ENCODE data around the gene UNCX. TPM values are rescaled to one million over a fixed set of nuclear protein-coding genes. Genes with fewer than 3 reads are reported as not detected.

The UNCX gene
- total RNA-seq, 1 experiment from 2014 or later = not detected

DNA sequence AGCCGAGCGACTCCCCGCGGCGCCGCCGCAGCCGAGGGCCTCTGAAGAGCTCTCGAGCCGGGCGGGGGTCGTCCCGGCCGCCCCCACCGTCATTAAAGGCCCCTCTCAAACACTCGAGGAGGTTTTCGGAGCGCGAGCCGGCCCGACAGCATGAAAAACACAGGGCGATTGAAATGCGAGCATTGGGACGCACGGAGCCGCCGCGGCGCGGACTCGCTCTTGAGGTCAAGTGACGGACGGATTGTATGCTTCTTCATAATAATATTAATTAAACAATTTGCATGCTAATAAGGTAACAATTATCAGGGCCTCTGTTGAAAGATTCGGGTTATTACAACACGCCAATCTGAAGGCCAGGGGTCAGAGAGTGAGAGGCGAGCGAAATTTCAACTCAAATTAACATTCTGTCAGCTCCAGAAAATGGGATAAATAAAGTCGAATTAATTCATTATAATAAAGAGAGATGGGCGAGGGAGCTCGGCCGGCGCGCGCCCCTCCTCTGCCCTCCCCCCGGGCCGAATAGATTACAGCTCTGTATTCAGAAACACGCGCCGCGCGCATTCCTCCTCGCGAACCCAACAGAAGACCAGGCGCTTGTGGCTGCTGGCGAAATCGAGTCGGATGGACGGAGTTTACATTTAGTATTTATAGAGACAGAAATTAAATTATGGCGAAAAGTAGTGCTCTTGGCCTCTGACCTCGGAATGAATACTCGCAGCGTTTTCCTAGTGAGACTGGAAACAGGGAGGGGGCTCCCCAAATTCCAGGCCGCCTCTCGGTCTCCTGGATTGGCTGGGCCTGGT, 2.1 kb upstream of the UNCX start:
- POLR2A ChIA-PET = no interaction called here
- Histone ChIP-seq H3K9me3 (ENCODE audit: control insufficient read depth in 1 of 2, insufficient read depth in 1 of 2, low read depth in 1 of 2, low read length in 2 of 2) (no peaks in the 10 kb centered on the region), H3K27me3 (ENCODE audit: insufficient read depth, low read length) (no peaks in the 10 kb centered on the region), H3K4me1 (ENCODE audit: control insufficient read depth in 1 of 2, insufficient read depth in 2 of 2, low read length in 2 of 2) (no peaks in the 10 kb centered on the region), H3K36me3 (ENCODE audit: control insufficient read depth in 1 of 2, insufficient read depth in 2 of 2, low read length in 2 of 2) (no peaks in the 10 kb centered on the region), H3K27ac (ENCODE audit: low read depth, low read length) (no peak overlapping the region), H3K79me2 (ENCODE audit: insufficient read depth, low read length) (no peaks in the 10 kb centered on the region), H3K4me2 (ENCODE audit: low read length) (no peak overlapping the region), H3K4me3 (replicated peaks in 1 of 2; ENCODE audit: low read depth in 1 of 2, low read length in 2 of 2) (no peak overlapping the region), H2AFZ (ENCODE audit: low read depth, low read length, poor library complexity, severe bottlenecking) (no peak overlapping the region), H3K9ac (ENCODE audit: low read length) (no peak overlapping the region), H4K20me1 (ENCODE audit: insufficient read depth) (no peaks in the 10 kb centered on the region), H3K9me2 (ENCODE audit: insufficient read depth) (no peaks in the 10 kb centered on the region)
- no TSS peak for BruUV-seq (replicated peaks)
- RAD21 ChIA-PET (ENCODE audit: low non-redundant PET in 1 of 2, low total read pairs in 2 of 2, uncharacterized antibody in 2 of 2, unreplicated experiment in 2 of 2) = no interaction called here
- TF ChIP-seq CEBPB (IDR thresholded peaks at IDR 0.05; ENCODE audit: low read depth) (no peak), EZH2 (IDR thresholded peaks at IDR 0.05) (no peak), SP1 (IDR thresholded peaks at IDR 0.05; ENCODE audit: low read depth) (no peak), TCF7L2 (IDR thresholded peaks at IDR 0.05; ENCODE audit: borderline replicate concordance, extremely low read depth, insufficient read depth, insufficient read length) (no peak), EZH2phosphoT487 (IDR thresholded peaks at IDR 0.05; ENCODE audit: borderline replicate concordance) (no peak), CBX3 (IDR thresholded peaks at IDR 0.05; ENCODE audit: low read depth) (no peak), ELF1 (IDR thresholded peaks at IDR 0.05; ENCODE audit: borderline replicate concordance, low read depth) (no peak), RAD21 (IDR thresholded peaks at IDR 0.05; ENCODE audit: low read depth) (no peak), YY1 (IDR thresholded peaks at IDR 0.05; ENCODE audit: extremely low read depth, insufficient replicate concordance, low read depth, low read length) (no peak)
- TF ChIP-seq, protein P1, sequence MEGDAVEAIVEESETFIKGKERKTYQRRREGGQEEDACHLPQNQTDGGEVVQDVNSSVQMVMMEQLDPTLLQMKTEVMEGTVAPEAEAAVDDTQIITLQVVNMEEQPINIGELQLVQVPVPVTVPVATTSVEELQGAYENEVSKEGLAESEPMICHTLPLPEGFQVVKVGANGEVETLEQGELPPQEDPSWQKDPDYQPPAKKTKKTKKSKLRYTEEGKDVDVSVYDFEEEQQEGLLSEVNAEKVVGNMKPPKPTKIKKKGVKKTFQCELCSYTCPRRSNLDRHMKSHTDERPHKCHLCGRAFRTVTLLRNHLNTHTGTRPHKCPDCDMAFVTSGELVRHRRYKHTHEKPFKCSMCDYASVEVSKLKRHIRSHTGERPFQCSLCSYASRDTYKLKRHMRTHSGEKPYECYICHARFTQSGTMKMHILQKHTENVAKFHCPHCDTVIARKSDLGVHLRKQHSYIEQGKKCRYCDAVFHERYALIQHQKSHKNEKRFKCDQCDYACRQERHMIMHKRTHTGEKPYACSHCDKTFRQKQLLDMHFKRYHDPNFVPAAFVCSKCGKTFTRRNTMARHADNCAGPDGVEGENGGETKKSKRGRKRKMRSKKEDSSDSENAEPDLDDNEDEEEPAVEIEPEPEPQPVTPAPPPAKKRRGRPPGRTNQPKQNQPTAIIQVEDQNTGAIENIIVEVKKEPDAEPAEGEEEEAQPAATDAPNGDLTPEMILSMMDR (IDR thresholded peaks at IDR 0.05 in 2 of 3, conservative IDR thresholded peaks at IDR 0.05 in 1 of 3; ENCODE audit: borderline replicate concordance in 1 of 3, insufficient read depth in 1 of 3, low read depth in 2 of 3, low read length in 2 of 3) = no peak
- TF ChIP-seq, protein P2, sequence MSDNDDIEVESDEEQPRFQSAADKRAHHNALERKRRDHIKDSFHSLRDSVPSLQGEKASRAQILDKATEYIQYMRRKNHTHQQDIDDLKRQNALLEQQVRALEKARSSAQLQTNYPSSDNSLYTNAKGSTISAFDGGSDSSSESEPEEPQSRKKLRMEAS (IDR thresholded peaks at IDR 0.05) = no peak
- intact Hi-C loops (cut with micrococcal nuclease) = no loop called here
- CTCF ChIA-PET = no interaction called here
- ATAC-seq (no peak), DNase-seq (ENCODE audit: low read depth, low spot score) (no peak)

All from HCT116 (cell line).